Activated T-cell treated with anti-CD3 and anti-CD28 coated beads, Interleukin-2, amount 50 U/mL, for 72 hours (primary cell): ENCODE results near the gene ZDHHC12. TPM values are rescaled to one million over a fixed set of nuclear protein-coding genes. Genes with fewer than 3 reads are reported as not detected.
A peak's percentile ranks its signal among the peaks of the same experiment; 100 is the strongest.
"Not testable (repeated sequence)": the region's sequence is repeated elsewhere in the genome, so short reads cannot be mapped to it uniquely, and the experiment has no call there.

Experiments used
- ATAC-seq, 2 donors: fragments of 150-1000 bp; cut with Tn5 transposase; replicated peaks in 1 of 2; 2 replicates each; pipeline ENCODE4 v1.10.0; 2021; ENCODE audit warnings: moderate library complexity in 2 of 2, mild to moderate bottlenecking in 1 of 2
- DNase-seq, 2 donors: peaks; one replicate each; pipeline ENCODE4 v3.0.0; 2021 to 2022; ENCODE audit warnings: mixed read lengths in 1 of 2
- H3K27ac Mint-ChIP-seq: one replicate; pipeline ENCODE4 v1.8.0; 2022; ENCODE audit warnings: mild to moderate bottlenecking, moderate library complexity, mixed read lengths
- H3K27me3 Mint-ChIP-seq: one replicate; pipeline ENCODE4 v1.8.0; 2022; ENCODE audit warnings: low read depth, mixed read lengths
- H3K36me3 Mint-ChIP-seq, 2 donors: one replicate each; pipeline ENCODE4 v1.8.0; 2022; ENCODE audit warnings: mixed read lengths in 2 of 2, mild to moderate bottlenecking in 1 of 2; ENCODE audit not compliant: insufficient read depth in 2 of 2
- H3K4me1 Mint-ChIP-seq: one replicate; pipeline ENCODE4 v1.8.0; 2022; ENCODE audit warnings: low read depth, mixed read lengths
- H3K4me3 Mint-ChIP-seq, 2 donors: one replicate each; pipeline ENCODE4 v1.8.0; 2022; ENCODE audit warnings: mild to moderate bottlenecking in 2 of 2, mixed read lengths in 2 of 2, moderate library complexity in 2 of 2
- H3K9me3 Mint-ChIP-seq, 2 donors: one replicate each; pipeline ENCODE4 v1.8.0; 2022; ENCODE audit warnings: mixed read lengths in 2 of 2
- total RNA-seq, 2 donors: library from RNA; stranded (reverse); gene quantifications; one replicate each; pipeline ENCODE4 v1.2.3, GENCODE V29; 2022

The ZDHHC12 gene
- total RNA-seq, 2 donors from 2014 or later, result 48.7 to 53.7 TPM

- H3K4me1 Mint-ChIP-seq, result peaks cover 17% of the 10 kb centered on the region
- no peaks in the 10 kb centered on the region for H3K9me3 Mint-ChIP-seq
- peak overlapping the region; percentile 59 to 83 for H3K4me3 Mint-ChIP-seq
- H3K36me3 Mint-ChIP-seq, result peaks cover 0 to 2% of the 10 kb centered on the region in 2 donors
- H3K27ac Mint-ChIP-seq, result peak overlapping the region; percentile 55
- ATAC-seq (no peak), DNase-seq (no peak)
- H3K27me3 Mint-ChIP-seq, result no peaks in the 10 kb centered on the region
Observed at GRCh38 chr9:128701227-128701854, 22.6 kb downstream of the ZDHHC12 start.

DNA sequence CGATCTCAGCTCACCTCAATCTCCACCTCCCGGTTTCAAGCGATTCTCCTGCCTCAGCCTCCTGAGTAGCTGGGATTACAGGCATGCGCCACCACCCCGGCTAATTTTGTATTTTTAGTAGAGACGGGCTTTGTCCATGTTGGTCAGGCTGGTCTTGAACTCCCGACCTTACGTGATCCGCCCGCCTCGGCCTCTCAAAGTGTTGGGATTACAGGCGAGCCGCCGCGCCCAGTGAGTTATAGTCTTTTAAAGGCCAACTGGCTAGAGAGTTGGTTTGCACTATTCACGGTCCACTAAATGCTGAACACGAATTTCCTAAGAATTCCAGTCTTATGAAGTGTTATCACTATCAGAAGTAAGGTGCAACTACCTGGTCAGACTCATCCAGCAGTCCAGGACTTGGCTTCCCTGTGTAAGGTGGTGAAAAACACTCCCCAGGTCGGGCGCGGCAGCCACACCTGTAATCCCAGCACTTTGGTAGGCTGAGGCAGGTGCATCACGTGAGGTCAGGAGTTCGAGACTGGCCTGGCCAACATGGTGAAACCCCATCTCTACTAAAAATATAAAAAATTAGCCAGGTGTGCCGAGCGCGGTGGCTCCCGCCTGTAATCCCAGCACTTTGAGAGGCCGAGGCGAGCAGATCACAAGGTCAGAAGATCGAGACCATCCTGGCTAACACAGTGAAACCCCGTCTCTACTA lies 24.7 kb downstream of the ZDHHC12 start:
- not testable (repeated sequence) for H3K36me3 Mint-ChIP-seq, H3K9me3 Mint-ChIP-seq, H3K4me3 Mint-ChIP-seq, H3K27me3 Mint-ChIP-seq, H3K27ac Mint-ChIP-seq, ATAC-seq, DNase-seq
- H3K4me1 Mint-ChIP-seq, result peaks cover 17% of the 10 kb centered on the region

DNA sequence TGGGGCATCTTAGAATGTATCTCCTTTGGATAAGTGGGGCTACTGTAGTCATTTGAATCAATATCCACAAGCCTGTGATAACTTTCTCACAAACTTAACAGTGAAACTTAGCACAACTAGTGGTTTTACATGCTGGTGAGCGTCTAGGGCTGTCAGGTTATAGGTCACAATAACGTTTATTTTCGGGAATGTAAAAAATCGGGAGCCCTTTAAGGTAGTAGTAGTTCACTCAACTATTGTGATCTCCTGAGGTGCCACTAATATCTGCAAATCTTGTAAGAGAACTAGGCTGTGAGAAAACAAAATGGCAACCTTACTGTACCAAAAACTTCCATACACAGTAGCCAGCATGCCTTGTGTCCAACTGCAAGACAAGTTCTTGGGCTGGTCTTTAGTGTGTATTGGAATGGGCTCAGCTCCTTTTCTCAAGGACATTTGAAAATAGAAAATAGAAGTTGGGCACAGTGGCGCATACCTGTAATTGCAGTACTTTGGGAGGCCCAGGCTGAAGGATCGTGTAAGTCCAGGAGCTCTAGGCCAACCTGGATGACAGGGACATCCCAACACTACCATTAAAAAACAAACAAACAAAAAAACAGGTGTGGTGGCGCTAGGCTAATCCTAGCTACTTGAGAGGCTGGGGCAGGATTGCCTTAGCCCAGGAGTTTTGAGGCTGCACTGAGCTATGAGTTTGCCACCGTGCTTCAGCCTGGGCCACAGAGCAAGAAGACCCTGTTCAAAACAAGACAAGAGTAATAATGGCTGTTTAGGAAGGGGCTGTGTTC lies 26.8 kb downstream of the ZDHHC12 start:
- Mint-ChIP-seq H3K4me1 (peaks cover 21% of the 10 kb centered on the region), H3K4me3 (no peak overlapping the region), H3K27ac (peak overlapping the region; percentile 50), H3K9me3 (no peaks in the 10 kb centered on the region), H3K36me3 (peaks cover 10 to 20% of the 10 kb centered on the region in 2 donors), H3K27me3 (no peaks in the 10 kb centered on the region)
- DNase-seq, result no peak
- ATAC-seq, result no peak

DNA sequence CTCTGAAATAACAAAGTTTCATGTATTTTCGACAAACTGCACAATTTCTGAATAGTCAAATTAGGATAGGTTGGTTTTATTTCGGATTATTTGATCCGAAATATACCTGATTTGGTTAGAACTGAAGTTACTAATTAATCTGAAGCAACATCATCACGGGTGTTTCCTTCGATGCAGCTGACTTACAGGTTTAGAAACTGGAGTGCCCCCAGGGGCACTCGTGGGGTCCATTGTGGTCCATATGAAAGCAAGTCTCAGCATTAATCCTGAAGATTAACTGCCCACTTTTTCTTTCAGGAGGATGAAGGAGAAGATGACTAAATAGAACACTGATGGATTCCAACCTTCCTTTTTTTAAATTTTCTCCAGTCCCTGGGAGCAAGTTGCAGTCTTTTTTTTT lies 29.6 kb downstream of the ZDHHC12 start:
- Mint-ChIP-seq H3K4me1 (peaks cover 24% of the 10 kb centered on the region), H3K36me3 (peaks cover 17 to 36% of the 10 kb centered on the region in 2 donors), H3K27ac (peak overlapping the region; percentile 73), H3K27me3 (no peaks in the 10 kb centered on the region), H3K9me3 (no peaks in the 10 kb centered on the region), H3K4me3 (no peak overlapping the region)
- DNase-seq (no peak), ATAC-seq (no peak)

- not testable (repeated sequence) for H3K9me3 Mint-ChIP-seq, ATAC-seq, DNase-seq, H3K27me3 Mint-ChIP-seq
- Mint-ChIP-seq H3K36me3 (peaks cover 17 to 36% of the 10 kb centered on the region in 2 donors), H3K4me1 (peaks cover 24% of the 10 kb centered on the region), H3K27ac (peak overlapping the region; percentile 79), H3K4me3 (peak overlapping the region in 1 of 2 donors; percentile 15)
Observed at GRCh38 chr9:128693738-128694137, 30.2 kb downstream of the ZDHHC12 start.

DNA sequence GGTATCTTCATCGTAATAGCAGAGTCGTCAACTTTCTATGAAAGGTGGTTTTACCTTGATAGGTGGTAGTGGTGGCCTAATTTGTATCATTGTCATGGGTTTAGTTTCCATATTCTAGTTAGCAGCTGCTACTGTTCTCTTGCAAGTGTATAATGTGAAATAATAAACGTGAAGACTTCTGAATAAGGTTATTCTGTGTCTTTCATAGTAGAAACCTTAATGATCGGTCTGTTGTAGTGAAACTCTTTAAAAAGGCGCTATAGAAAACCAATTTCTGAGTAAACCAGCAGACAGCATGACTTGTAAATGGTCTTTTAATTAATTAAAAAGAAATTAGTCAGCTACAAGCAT lies 33.3 kb downstream of the ZDHHC12 start:
- H3K27me3 Mint-ChIP-seq, result no peaks in the 10 kb centered on the region
- H3K9me3 Mint-ChIP-seq, result no peaks in the 10 kb centered on the region
- no peak for ATAC-seq
- H3K4me3 Mint-ChIP-seq, result peak overlapping the region; percentile 93 to 100
- peaks cover 20 to 36% of the 10 kb centered on the region in 2 donors for H3K36me3 Mint-ChIP-seq
- peak overlapping the region; percentile 96 for H3K27ac Mint-ChIP-seq
- no peak for DNase-seq
- peaks cover 51% of the 10 kb centered on the region for H3K4me1 Mint-ChIP-seq

DNA sequence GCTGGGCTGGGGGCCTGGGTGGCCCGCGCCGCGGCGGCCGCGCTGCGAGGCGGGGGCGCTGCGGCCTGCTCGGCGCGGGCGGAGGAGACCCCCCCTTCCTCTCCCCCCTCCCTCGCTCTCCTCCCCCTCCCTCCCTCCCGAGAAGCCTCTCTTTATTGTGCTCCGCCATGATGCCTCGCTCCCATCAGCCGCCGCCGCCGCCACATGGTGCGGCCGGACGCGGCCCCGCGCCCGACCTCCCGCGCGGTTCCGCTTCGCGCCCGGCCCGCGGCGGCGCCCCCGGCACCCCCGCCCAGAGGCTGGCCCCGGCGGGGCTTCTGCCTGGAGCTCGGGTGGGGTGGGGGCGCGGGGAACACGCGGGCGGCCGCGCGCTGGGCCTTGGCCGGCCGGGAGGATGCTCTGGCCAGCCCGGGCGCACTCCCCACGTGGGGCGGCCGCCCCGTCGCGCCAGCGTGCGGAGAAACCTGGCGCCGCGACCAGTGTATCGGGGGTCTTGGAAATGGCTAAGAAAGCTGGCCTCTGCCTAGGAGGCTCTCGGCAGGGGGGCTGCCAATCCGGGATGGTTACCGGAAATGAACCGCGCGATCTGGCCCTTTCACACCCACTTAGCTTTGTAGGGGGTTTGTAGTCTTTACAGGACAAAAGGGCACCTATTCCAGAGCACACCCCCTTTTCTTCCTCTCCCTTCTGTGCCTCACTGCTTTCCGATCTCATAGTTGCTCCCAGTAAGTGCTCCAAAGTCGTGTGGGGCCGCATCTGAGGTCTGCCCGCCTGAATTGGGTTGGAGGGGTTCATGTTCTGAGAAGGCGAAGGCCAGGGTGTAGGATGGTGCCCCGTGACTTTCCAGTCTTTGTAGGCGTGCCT lies 33.9 kb downstream of the ZDHHC12 start:
- no peaks in the 10 kb centered on the region for H3K27me3 Mint-ChIP-seq
- ATAC-seq, result peak; percentile 7 to 10
- H3K4me1 Mint-ChIP-seq, result peaks cover 58% of the 10 kb centered on the region
- peak overlapping the region; percentile 96 for H3K27ac Mint-ChIP-seq
- DNase-seq, result peak; percentile 56 to 57
- peak overlapping the region; percentile 93 to 100 for H3K4me3 Mint-ChIP-seq
- peaks cover 20 to 36% of the 10 kb centered on the region in 2 donors for H3K36me3 Mint-ChIP-seq
- H3K9me3 Mint-ChIP-seq, result no peaks in the 10 kb centered on the region

- Mint-ChIP-seq H3K27me3 (no peaks in the 10 kb centered on the region), H3K36me3 (peaks cover 20 to 29% of the 10 kb centered on the region in 2 donors), H3K9me3 (no peaks in the 10 kb centered on the region), H3K27ac (no peak overlapping the region), H3K4me3 (peak overlapping the region; percentile 55 to 68), H3K4me1 (peaks cover 65% of the 10 kb centered on the region)
- ATAC-seq, result peak in 1 of 2 donors; percentile 9
- peak in 1 of 2 donors; percentile 62 for DNase-seq
Observed at GRCh38 chr9:128689293-128689774, 34.6 kb downstream of the ZDHHC12 start.

DNA sequence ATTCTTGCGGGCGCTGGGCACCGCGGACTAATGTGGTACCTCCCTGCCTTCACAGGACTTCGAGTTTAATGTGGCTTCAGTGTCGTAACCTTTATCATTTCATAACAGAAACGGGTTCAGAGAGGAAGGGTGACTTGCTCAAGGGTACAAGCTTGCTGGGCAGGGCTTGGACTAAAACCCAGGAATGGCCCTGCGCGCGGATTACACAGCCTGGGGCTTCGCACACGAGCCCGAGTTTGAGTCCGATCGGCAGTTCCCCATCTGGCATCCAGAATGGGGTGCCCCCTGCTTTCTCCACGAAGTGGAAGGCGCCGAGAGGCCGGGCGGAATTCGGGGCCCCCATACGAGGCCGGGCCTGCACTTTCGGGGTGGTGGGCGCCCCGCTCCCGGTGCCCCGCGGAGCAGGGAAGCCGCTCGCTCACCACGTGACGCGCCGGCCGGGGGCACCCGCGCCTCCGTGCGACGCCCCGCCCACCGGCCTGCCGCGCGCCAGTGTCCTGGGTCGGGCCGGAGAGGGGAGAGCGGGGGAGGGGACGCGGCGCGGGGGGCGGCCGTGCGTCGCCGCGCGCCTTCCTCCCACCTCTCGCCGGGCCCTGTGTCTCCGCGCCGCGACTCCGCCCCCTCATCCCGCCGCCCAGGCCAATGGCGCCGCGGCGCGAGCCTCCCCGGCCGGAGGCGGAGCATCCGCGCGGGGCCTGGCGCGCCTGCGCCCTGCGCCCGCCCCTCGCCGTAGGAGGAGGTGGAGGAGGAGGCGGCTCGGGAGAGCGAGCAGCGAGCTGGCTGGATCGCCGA lies 35.2 kb downstream of the ZDHHC12 start, which contains the start of gene SET:
TSS of gene SET (plus strand) at position 722 of the 792 bp plus-strand sequence. CDS start 361 bp downstream, outside the sequence.
- peak within 1 kb of the TSS; percentile 93 to 100 for H3K4me3 Mint-ChIP-seq
- peak; percentile 96 to 97 for DNase-seq
- ATAC-seq, result peak; percentile 74 to 78
- H3K27ac Mint-ChIP-seq, result peak within 1 kb of the TSS; percentile 96
- H3K36me3 Mint-ChIP-seq, result peaks cover 21 to 29% of the 10 kb centered on the region in 2 donors
- H3K27me3 Mint-ChIP-seq, result no peaks in the 10 kb centered on the region
- H3K4me1 Mint-ChIP-seq, result peaks cover 65% of the 10 kb centered on the region
- no peaks in the 10 kb centered on the region for H3K9me3 Mint-ChIP-seq

DNA sequence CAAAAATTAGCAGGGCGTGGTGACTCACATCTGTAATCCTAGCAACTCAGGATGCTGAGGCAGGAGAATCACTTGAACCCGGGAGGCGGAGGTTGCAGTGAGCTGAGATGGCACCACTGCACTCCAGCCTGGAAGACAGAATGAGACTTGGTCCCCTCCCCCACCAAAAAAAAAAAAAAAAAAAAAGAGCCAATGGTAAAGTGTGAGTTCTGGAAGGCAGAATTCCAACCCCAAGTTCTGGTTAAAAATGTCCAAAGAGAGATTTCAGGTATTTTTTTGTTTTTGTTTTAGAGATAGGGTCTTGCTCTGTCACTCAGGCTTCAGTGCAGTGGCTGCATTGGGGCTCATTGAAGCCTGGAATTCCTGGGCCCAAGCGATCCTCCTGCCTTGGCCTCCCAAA lies 36.5 kb downstream of the ZDHHC12 start:
- no peak for ATAC-seq
- Mint-ChIP-seq H3K27me3 (no peaks in the 10 kb centered on the region), H3K4me1 (peaks cover 68% of the 10 kb centered on the region), H3K4me3 (peak overlapping the region; percentile 55 to 97), H3K9me3 (no peaks in the 10 kb centered on the region), H3K36me3 (peaks cover 16 to 24% of the 10 kb centered on the region in 2 donors), H3K27ac (peak overlapping the region; percentile 36)
- DNase-seq, result no peak

DNA sequence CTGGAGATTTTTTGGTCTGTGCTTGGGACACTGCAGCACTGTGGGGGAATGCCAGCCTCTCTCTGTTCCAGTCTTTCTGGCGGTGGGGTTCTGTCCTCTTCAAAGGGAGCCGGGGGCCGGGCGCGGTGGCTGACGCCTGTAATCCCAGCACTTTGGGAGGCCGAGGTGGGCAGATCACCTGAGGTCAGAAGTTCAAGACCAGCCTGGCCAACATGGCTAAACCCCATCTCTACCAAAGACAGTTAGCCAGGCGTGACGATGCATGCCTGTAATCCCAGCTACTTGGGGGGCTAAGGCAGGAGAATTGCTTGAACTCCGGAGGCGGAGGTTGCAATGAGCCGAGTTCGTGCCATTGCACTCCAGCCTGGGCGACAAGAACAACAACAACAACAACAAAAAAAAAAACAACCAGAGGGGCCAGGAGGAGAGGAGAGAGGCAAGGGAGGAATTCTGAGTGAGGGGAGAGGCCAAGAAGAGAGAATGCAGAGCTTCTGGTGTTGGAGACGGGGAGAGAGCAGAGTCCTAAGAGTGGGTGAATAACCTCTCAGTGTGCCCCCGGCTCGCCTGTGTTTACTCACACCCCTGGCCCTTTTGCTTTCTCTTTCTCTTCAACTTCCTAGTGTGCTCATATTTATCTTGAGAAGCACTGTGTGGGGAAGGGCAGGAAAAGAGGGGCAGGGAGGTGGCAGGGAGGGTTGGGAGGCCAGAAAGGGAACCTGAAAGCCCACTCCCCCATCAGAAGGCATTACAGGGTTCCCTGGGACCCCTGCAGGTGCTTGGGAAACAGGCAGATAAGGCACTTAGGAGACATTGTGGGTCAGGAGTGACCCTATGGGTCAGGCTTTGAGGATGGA lies 38.1 kb downstream of the ZDHHC12 start:
- Mint-ChIP-seq H3K36me3 (peaks cover 10 to 13% of the 10 kb centered on the region in 2 donors), H3K27me3 (no peaks in the 10 kb centered on the region), H3K27ac (peak overlapping the region; percentile 62), H3K9me3 (no peaks in the 10 kb centered on the region), H3K4me1 (peaks cover 52% of the 10 kb centered on the region), H3K4me3 (peak overlapping the region; percentile 85 to 97)
- ATAC-seq, result peak in 1 of 2 donors; percentile 32
- peak; percentile 55 to 56 for DNase-seq
